Liver (tissue), 3 donors: ENCODE measurements around the gene KRTAP20-3.

Experiments used
- CTCF ChIP-seq: fragments of 150-350 bp; IDR thresholded peaks from 2 replicates; pipeline ENCODE4 v1.5.1; 2017; ENCODE audit warnings: improper control_type of control experiment, low read depth, low read length; ENCODE audit not compliant: missing input control
- FOXA1 ChIP-seq: IDR thresholded peaks from 2 replicates; pipeline ENCODE4 v1.6.1; 2016; ENCODE audit warnings: antibody characterized with exemption
- FOXA2 ChIP-seq: IDR thresholded peaks from 2 replicates; pipeline ENCODE4 v1.6.1; 2016; ENCODE audit warnings: antibody characterized with exemption
- GABPA ChIP-seq, 2 donors: IDR thresholded peaks in 1 of 2; conservative IDR thresholded peaks in 1 of 2; 2 replicates each; pipeline ENCODE4 v1.6.1; 2016; ENCODE audit warnings: antibody characterized with exemption in 2 of 2, mild to moderate bottlenecking in 1 of 2, moderate library complexity in 1 of 2
- HNF4A ChIP-seq, 2 donors: conservative IDR thresholded peaks; 2 replicates each; pipeline ENCODE4 v1.6.1; 2016; ENCODE audit warnings: antibody characterized with exemption in 2 of 2, mild to moderate bottlenecking in 2 of 2
- JUND ChIP-seq, 2 donors: IDR thresholded peaks; 2 replicates each; pipeline ENCODE4 v1.6.1; 2016; ENCODE audit warnings: antibody characterized with exemption in 2 of 2
- MAX ChIP-seq: IDR thresholded peaks from 2 replicates; pipeline ENCODE4 v1.6.1; 2016; ENCODE audit warnings: antibody characterized with exemption
- RAD21 ChIP-seq, 2 donors: IDR thresholded peaks; 2 replicates each; pipeline ENCODE4 v1.6.1; 2016; ENCODE audit warnings: antibody characterized with exemption in 2 of 2, mild to moderate bottlenecking in 2 of 2
- REST ChIP-seq: IDR thresholded peaks from 2 replicates; pipeline ENCODE4 v1.6.1; 2016; ENCODE audit warnings: antibody characterized with exemption, mild to moderate bottlenecking
- YY1 ChIP-seq: IDR thresholded peaks from 2 replicates; pipeline ENCODE4 v1.6.1; 2016; ENCODE audit warnings: antibody characterized with exemption, mild to moderate bottlenecking
- ZBTB33 ChIP-seq: IDR thresholded peaks from 2 replicates; pipeline ENCODE4 v1.6.1; 2016; ENCODE audit warnings: antibody characterized with exemption
- donor health status: healthy.
- donor health status: healthy.

GRCh38 chr21:30598802-30599201, 43.9 kb upstream of the KRTAP20-3 start, which contains the start of gene KRTAP6-2:
- TF ChIP-seq REST (no peak), GABPA (IDR thresholded peaks at IDR 0.05 in 1 of 2, conservative IDR thresholded peaks at IDR 0.05 in 1 of 2) (no peak), FOXA2 (no peak), MAX (no peak), CTCF (no peak), JUND (IDR thresholded peaks at IDR 0.05) (no peak), RAD21 (IDR thresholded peaks at IDR 0.05) (no peak), ZBTB33 (no peak), HNF4A (conservative IDR thresholded peaks at IDR 0.05) (no peak), YY1 (no peak), FOXA1 (no peak)
